ENCODE results near the gene SERPINF2.
"Not testable (repeated sequence)": the region's sequence is repeated elsewhere in the genome, so short reads cannot be mapped to it uniquely, and the experiment has no call there.

SERPINF2 gene

GRCh38 chr17:1716076-1716911, 26.4 kb upstream of the SERPINF2 start:
- DNase-seq (ENCODE audit: low read depth in 3 of 3) = peak; percentile 99 to 100 (median 100)

GRCh38 chr17:1716912-1717695, 25.6 kb upstream of the SERPINF2 start:
- DNase-seq (ENCODE audit: low read depth in 3 of 3) = peak; percentile 52 to 77 (median 66)

- DNase-seq (ENCODE audit: low read depth in 3 of 3) = no peak
Observed at GRCh38 chr17:1718362-1719165, 24.1 kb upstream of the SERPINF2 start.

- peak in 1 of 3 experiments; percentile 46 for DNase-seq (ENCODE audit: low read depth in 3 of 3)
Observed at GRCh38 chr17:1720856-1721386, 21.8 kb upstream of the SERPINF2 start.

GRCh38 chr17:1722022-1722421, 20.6 kb upstream of the SERPINF2 start:
- not testable (repeated sequence) for DNase-seq (ENCODE audit: low read depth in 3 of 3)

- DNase-seq (ENCODE audit: low read depth in 3 of 3) = peak; percentile 75 to 78 (median 76)
Observed at GRCh38 chr17:1724351-1724868, 18.3 kb upstream of the SERPINF2 start, which contains the start of gene WDR81. Gene WDR81 (plus strand): TSS chr17:1724704. CDS start chr17:1724960, 256 bp downstream.

- DNase-seq (ENCODE audit: low read depth in 3 of 3) = no peak
Observed at GRCh38 chr17:1724869-1725641, 17.6 kb upstream of the SERPINF2 start.

GRCh38 chr17:1725642-1726511, 16.8 kb upstream of the SERPINF2 start:
- DNase-seq (ENCODE audit: low read depth in 3 of 3) = no peak

- no peak for DNase-seq (ENCODE audit: low read depth in 3 of 3)
Observed at GRCh38 chr17:1726626-1727257, 15.9 kb upstream of the SERPINF2 start.

- DNase-seq (ENCODE audit: low read depth in 3 of 3) = no peak
Observed at GRCh38 chr17:1727258-1727789, 15.3 kb upstream of the SERPINF2 start.

GRCh38 chr17:1727876-1728630, 14.6 kb upstream of the SERPINF2 start:
- no peak for DNase-seq (ENCODE audit: low read depth in 3 of 3)

GRCh38 chr17:1729966-1730325, 12.7 kb upstream of the SERPINF2 start:
- no peak for DNase-seq (ENCODE audit: low read depth in 3 of 3)

- no peak for DNase-seq (ENCODE audit: low read depth in 3 of 3)
Observed at GRCh38 chr17:1730326-1731193, 12.1 kb upstream of the SERPINF2 start.

- no peak for DNase-seq (ENCODE audit: low read depth in 3 of 3)
Observed at GRCh38 chr17:1731194-1731506, 11.5 kb upstream of the SERPINF2 start.

- no peak for DNase-seq (ENCODE audit: low read depth in 3 of 3)
Observed at GRCh38 chr17:1732241-1732832, 10.3 kb upstream of the SERPINF2 start.

GRCh38 chr17:1732833-1733321, 9.8 kb upstream of the SERPINF2 start:
- DNase-seq (ENCODE audit: low read depth in 3 of 3) = no peak

- no peak for DNase-seq (ENCODE audit: low read depth in 3 of 3)
Observed at GRCh38 chr17:1733759-1734158, 8.9 kb upstream of the SERPINF2 start.
